ENCODE measurements around the gene ALG12.

The ALG12 gene

DNA sequence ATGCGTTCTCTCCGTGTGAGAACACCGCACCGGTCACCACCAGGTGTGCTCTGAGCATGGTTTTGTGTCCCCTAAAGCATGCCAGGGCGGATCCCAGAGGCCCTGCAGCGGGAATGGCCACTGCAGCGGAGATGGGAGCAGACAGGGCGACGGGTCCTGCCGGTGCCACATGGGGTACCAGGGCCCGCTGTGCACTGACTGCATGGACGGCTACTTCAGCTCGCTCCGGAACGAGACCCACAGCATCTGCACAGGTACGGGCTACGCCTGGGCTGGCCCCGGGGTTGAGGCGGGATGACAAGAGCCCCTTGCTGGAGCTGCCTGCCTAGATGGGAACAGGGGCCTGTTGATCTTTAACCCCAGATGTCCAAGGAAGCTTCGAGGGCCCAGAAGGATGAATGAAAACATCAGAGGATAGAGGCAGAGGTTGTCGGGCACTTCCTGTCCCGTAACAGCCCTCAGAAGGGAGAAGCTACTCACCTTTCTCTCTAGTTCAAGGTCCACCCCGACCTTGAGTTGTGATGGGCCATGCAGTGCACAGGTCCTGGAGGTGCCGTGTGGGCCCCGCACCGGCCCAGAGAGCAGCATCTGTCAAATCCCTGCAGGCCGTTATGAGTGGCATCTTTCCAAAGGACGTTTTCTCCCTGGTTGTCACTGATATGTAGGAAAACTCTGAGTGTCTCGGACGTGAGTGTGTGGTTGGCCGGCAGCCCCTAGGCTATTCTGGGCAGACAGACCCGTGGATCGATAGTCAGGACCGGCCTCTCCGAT, 3.5 kb upstream of the ALG12 start:
- DNase-seq (ENCODE audit: insufficient read length, low spot score) (no peak), FAIRE-seq (no peak)
- TF ChIP-seq CTCF (IDR thresholded peaks at IDR 0.05; ENCODE audit: insufficient read depth, missing control alignments) = no peak

DNA sequence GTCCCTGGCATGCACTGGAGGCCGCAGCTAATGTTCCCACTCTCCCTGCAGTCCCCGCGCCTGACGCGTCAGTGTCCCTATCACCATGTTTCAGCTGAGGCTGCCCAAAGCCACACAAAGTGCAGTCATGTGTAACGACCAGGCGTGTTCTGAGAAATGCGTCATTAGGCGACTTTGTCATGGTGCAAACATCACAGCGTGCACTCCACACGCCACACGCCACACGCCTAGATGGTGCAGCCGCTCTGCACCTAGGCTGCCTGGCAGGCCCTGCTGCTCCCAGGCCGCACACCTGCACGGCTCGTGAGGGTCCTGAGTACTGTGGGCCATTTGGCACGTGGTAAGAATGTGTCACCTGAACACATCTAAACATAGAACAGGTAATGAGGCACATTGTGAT, 2.6 kb upstream of the ALG12 start:
- TF ChIP-seq CTCF (IDR thresholded peaks at IDR 0.05; ENCODE audit: insufficient read depth, missing control alignments) = no peak
- DNase-seq (ENCODE audit: insufficient read length, low spot score) = no peak
- FAIRE-seq = no peak

DNA sequence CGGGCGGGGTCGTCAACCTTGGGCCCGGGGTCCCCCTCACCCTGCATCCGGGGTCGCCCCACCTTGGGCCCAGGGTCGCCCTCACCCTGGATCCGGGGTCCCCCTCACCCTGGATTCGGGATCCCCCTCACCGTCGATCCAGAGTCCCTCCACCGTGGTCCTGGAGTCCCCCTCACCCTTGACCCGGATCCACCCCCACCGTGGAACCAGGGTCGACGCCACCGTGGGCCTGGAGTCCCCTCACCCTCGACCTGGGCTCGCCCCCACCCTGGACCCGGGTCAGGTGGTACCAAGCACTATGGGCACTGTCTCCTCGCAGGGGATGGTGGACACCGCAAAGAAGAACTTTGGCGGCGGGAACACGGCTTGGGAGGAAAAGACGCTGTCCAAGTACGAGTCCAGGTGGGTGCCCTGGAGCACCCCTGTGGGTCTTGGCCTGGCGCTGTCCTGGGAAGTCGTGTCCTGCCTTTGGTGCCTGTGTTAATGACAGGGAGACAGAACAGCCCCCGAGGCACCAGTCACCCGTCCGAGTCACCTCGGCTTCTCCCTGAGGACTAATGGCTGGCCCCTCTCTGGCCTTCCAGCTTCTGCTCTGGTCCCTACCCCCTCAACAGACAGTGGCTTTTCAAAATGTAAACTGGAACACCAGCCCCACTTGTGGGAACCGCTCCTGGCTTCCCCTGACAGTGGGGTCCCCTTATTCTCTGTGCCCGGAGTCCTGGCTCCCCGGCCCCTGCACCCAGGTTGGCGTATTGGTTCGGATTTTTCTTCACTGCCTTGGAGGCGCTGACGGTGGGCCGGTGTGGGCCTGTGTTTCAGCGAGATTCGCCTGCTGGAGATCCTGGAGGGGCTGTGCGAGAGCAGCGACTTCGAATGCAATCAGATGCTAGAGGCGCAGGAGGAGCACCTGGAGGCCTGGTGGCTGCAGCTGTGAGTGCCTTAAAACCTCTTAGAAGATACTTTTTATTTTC, 958 bp upstream of the ALG12 start:
- FAIRE-seq (no peak), DNase-seq (ENCODE audit: insufficient read length, low spot score) (no peak)
- no peak for TF ChIP-seq CTCF (IDR thresholded peaks at IDR 0.05; ENCODE audit: insufficient read depth, missing control alignments)

DNA sequence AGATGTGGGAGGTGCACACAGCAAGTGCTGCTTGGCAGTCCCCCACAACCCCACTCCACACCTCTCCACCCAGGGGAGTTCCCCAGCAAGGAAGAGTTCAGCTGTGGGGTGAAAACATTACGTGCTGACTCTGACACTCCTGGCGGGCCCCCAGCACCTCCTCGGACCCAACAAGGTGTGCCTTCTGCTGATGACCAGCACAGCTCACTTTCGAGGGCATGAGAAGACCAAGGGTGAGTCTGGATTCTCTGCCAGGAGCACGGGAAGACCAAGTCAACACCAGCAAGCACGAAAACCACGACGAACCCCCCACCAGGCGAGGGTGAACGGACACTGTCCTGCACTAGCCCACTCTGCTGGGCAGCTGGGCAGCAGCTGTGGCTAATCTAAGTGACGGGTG, 1.4 kb downstream of the ALG12 start:
- no peak for TF ChIP-seq CTCF (IDR thresholded peaks at IDR 0.05; ENCODE audit: insufficient read depth, missing control alignments)
- FAIRE-seq = no peak
- no peak for DNase-seq (ENCODE audit: insufficient read length, low spot score)

DNA sequence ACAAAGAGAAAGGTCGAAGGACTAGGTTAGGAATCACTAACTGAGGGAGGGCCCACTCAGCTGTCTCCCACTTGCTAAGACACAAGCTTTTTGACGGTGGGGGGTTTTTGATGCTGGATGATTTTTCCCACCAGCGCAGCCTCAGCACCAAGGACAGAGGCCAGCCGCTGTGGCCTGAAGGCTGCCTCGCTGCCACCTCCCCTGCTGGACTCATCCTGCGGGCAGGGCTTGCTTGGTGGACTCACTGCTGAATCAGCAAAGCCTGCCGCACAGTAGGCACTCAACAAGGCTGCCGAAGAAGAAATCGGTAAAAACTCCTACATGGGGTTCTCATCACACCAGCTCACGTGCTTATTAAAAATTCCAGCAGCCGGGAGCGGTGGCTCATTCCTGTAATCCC, 2.6 kb downstream of the ALG12 start:
- no peak for FAIRE-seq

DNA sequence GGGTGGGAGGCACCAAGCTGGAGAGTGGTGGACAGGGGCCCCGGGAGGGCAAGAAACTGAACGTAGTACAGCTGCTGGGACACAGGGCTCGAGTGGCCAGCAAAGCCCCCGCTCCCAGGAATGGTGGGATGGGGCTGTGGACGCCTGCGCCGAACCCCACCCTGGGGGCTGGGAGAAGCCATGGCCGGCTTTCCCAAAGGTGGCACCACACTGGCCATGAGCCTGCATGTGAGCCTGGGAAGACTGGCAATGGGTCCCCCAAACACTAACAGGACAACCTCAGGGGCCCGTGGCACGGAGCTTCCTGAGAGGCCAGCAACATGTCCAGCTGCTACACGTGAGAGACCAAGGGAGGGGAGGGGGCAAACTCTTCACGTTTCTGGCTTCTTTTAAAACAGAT, 4.0 kb downstream of the ALG12 start:
- FAIRE-seq (no peak), DNase-seq (ENCODE audit: insufficient read length, low spot score) (no peak)
- no peak for TF ChIP-seq CTCF (IDR thresholded peaks at IDR 0.05; ENCODE audit: insufficient read depth, missing control alignments)

More for the DNA sequence above, 2.6 kb downstream of the ALG12 start:
- no peak for TF ChIP-seq CTCF (IDR thresholded peaks at IDR 0.05; ENCODE audit: insufficient read depth, missing control alignments)
- DNase-seq (ENCODE audit: insufficient read length, low spot score) = no peak

Data from D721Med (cell line).